ENCODE results near the gene RAD51B.

DNA sequence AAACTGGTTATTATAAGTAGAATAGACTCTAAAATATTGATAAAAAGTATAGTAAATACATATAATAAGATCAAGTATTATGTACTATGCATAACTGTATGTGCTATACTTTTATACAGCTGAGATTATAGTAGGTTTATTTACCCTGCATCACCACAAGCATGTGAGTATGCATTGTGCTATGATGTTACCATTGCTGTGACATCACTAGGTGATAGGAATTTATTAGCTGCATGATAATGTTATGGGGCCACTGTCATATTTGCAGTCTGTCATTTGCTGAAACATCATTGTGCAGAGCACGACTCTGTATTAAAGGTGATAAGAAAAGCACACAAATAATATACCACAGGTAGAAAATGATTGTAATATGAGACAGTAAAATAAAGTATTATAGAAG is 587.7 kb downstream of the RAD51B start:
- TF ChIP-seq, protein P1, sequence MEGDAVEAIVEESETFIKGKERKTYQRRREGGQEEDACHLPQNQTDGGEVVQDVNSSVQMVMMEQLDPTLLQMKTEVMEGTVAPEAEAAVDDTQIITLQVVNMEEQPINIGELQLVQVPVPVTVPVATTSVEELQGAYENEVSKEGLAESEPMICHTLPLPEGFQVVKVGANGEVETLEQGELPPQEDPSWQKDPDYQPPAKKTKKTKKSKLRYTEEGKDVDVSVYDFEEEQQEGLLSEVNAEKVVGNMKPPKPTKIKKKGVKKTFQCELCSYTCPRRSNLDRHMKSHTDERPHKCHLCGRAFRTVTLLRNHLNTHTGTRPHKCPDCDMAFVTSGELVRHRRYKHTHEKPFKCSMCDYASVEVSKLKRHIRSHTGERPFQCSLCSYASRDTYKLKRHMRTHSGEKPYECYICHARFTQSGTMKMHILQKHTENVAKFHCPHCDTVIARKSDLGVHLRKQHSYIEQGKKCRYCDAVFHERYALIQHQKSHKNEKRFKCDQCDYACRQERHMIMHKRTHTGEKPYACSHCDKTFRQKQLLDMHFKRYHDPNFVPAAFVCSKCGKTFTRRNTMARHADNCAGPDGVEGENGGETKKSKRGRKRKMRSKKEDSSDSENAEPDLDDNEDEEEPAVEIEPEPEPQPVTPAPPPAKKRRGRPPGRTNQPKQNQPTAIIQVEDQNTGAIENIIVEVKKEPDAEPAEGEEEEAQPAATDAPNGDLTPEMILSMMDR (IDR thresholded peaks at IDR 0.05), result no peak
- TF ChIP-seq POLR2A (IDR thresholded peaks at IDR 0.05), result no peak
